Thyroid gland (tissue), 4 donors: ENCODE results near the gene UGDH.

Source experiments
- CTCF ChIP-seq, 6 experiments: fragments of 200-600 bp in 3 of 6; fragments of 450-650 bp in 3 of 6; sonication (generic) in 3 of 6; IDR thresholded peaks; one replicate each; pipeline ENCODE4 v1.5.1; 2016 to 2019; ENCODE audit warnings: antibody characterized with exemption in 6 of 6, mild to moderate bottlenecking in 2 of 6, inconsistent platforms in 1 of 6, moderate library complexity in 1 of 6
- POLR2A ChIP-seq, 2 donors: fragments of 450-650 bp; IDR thresholded peaks; one replicate each; pipeline ENCODE4 v1.6.1; 2017; ENCODE audit warnings: antibody characterized with exemption in 2 of 2, mild to moderate bottlenecking in 2 of 2, moderate library complexity in 1 of 2

- TF ChIP-seq CTCF (IDR thresholded peaks at IDR 0.05), result no peak
- no peak for TF ChIP-seq POLR2A (IDR thresholded peaks at IDR 0.05)
Measured at GRCh38 chr4:39525822-39526690, 1.2 kb downstream of the UGDH start.
